SIG-M5 treated with dmso at 0.1 percent for 504 hours (cell line): ENCODE results near the gene TPCN1.

ENCODE experiments used
- DNase-seq: peaks from one replicate; lab custom pipeline; 2025; ENCODE audit not compliant: unreplicated experiment; lab: John Stamatoyannopoulos, UW

The TPCN1 gene

GRCh38 chr12:113257564-113257963, 36.3 kb downstream of the TPCN1 start:
- DNase-seq: no peak

GRCh38 chr12:113260127-113260526, 38.9 kb downstream of the TPCN1 start:
- DNase-seq: no peak

- no peak for DNase-seq
Observed at GRCh38 chr12:113260636-113261300, 39.5 kb downstream of the TPCN1 start.

GRCh38 chr12:113261847-113262470, 40.7 kb downstream of the TPCN1 start:
- peak; percentile 84 for DNase-seq

- no peak for DNase-seq
Observed at GRCh38 chr12:113262710-113263109, 41.4 kb downstream of the TPCN1 start.

- DNase-seq: no peak
Observed at GRCh38 chr12:113263431-113263963, 42.2 kb downstream of the TPCN1 start.

- no peak for DNase-seq
Observed at GRCh38 chr12:113266106-113266895, 45.0 kb downstream of the TPCN1 start.

GRCh38 chr12:113267621-113268020, 46.4 kb downstream of the TPCN1 start:
- no peak for DNase-seq

- no peak for DNase-seq
Observed at GRCh38 chr12:113268136-113268535, 46.9 kb downstream of the TPCN1 start.

- DNase-seq: no peak
Observed at GRCh38 chr12:113268621-113269020, 47.4 kb downstream of the TPCN1 start.

- no peak for DNase-seq
Observed at GRCh38 chr12:113269257-113269943, 48.1 kb downstream of the TPCN1 start.

GRCh38 chr12:113270709-113271009, 49.4 kb downstream of the TPCN1 start:
- DNase-seq: no peak

GRCh38 chr12:113271466-113271852, 50.2 kb downstream of the TPCN1 start:
- DNase-seq: no peak

- no peak for DNase-seq
Observed at GRCh38 chr12:113271853-113272561, 50.7 kb downstream of the TPCN1 start.

GRCh38 chr12:113273053-113273725, 51.9 kb downstream of the TPCN1 start:
- no peak for DNase-seq

- DNase-seq: no peak
Observed at GRCh38 chr12:113274848-113275247, 53.6 kb downstream of the TPCN1 start.

GRCh38 chr12:113276306-113276705, 55.0 kb downstream of the TPCN1 start:
- DNase-seq: peak; percentile 60

- no peak for DNase-seq
Observed at GRCh38 chr12:113276946-113277500, 55.8 kb downstream of the TPCN1 start.

- DNase-seq: no peak
Observed at GRCh38 chr12:113277511-113277910, 56.2 kb downstream of the TPCN1 start.

- no peak for DNase-seq
Observed at GRCh38 chr12:113278141-113278540, 56.9 kb downstream of the TPCN1 start.
